GM12873 (cell line): ENCODE data around the gene PRPH2.

Experiments used
- CTCF ChIP-seq: IDR thresholded peaks from 2 replicates; pipeline ENCODE4 v1.5.1; 2012; ENCODE audit warnings: low read depth, mild to moderate bottlenecking, moderate library complexity, low read length, control low read depth; ENCODE audit not compliant: insufficient read depth; ENCODE audit errors: missing control alignments

The PRPH2 gene

DNA sequence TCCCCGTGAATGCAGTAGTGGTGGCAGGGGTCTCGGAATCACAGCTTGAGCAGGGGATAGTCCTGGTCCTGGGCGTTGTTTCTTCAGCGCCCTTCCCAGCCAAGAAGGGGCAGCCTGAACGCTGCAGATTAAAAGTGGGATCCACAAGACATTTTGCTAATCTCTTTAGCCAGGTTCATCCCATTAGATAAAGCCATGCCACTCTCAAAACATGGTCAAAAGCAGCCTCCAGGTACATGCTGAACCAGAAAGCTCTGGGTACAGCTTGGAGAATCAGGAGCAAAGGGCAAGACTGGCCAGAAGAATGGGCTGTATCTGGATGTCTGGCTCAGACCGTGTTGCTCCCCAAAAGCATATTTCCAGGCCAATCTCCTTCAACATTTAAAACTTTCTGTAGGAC, at the start of gene PRPH2:
Gene PRPH2, minus strand, starts transcription at position 101 of the 400 bp plus-strand sequence. CDS start 263 bp downstream, outside the sequence.
- TF ChIP-seq CTCF: no peak

DNA sequence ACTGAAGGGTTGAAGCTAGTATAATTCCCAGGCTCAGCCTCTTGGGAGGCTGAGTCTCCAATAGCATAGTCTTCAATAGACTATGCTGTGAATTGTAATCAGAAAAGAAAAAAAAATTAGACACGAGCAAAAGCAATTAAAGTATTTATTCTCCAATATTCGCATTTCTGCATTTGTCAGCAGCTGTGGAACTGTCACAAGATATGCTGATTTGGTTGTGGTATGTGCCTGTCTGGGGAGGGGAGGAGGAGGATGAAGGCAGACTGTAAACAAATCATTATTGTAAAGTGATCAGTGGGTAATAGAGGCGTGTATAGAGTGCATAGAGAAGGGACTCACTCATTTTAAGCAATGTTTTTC, 49.3 kb upstream of the PRPH2 start:
- no peak for TF ChIP-seq CTCF

DNA sequence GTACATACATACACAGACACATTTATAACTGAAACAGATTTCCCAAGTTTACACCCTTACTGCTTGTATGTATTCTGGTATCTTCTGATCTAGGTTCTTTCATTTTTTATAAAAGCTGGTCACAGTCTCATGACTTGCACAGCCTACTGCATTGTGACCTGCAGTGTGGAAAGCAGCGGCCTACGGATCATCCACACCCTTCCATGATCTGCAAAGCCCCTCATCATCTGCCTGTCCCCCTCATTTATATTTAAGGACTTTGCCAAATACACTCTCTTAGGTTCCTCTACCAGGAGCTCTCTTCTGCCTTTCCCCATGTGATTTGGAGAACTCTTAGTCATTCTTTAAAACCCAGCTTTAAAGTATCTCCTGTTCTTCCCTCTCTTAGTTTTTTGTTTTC, 47.4 kb upstream of the PRPH2 start:
- no peak for TF ChIP-seq CTCF

GRCh38 chr6:42769051-42769450, 46.7 kb upstream of the PRPH2 start:
- TF ChIP-seq CTCF: no peak

- no peak for TF ChIP-seq CTCF
Observed at GRCh38 chr6:42766163-42766670, 43.8 kb upstream of the PRPH2 start.

DNA sequence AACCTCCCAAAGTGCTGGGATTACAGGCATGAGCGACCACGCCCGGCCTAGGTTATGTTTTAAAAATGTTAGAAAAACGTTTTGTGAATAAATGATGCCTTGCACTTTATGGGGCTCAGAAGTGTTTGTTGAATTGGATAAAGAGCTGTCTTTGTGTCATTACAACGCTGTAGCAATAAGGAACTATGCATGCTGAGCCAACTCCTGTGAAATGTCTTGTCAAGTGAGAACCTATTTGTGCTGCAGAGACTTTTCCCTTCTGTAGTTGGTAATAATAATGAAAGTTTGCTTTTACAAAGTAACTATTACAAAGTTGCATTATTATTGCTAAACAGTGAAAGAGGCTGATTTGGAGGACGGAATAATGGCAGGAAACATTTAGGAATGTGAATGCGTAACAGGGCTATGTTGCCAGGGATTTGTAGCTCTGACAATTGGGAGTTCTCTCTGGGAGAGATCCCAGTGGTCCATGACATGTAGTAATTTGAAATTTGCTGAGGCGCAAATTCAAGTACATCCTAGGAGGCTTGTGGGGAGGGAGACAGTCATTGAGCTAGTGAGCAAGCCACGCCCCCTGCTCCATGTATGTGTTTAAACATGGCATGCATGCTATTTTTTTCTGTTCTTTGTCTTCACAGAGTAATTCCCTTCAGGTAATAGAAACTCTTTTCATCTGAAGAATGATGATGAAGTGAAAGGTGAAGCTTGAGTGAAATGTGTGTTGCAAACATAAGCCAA, 42.7 kb upstream of the PRPH2 start:
- no peak for TF ChIP-seq CTCF

- no peak for TF ChIP-seq CTCF
Observed at GRCh38 chr6:42762950-42763349, 40.6 kb upstream of the PRPH2 start.
